CD14-positive monocyte (primary cell): ENCODE measurements around the gene PXN. TPM values are rescaled to one million over a fixed set of nuclear protein-coding genes. Genes with fewer than 3 reads are reported as not detected.

Experiments used
- DNase-seq, 3 donors: peaks; one replicate each; pipeline ENCODE4 v3.0.0-alpha.2; 2011 to 2022
- H2AFZ ChIP-seq: 2 replicates; pipeline ENCODE4 v1.6.0; 2012; ENCODE audit warnings: mild to moderate bottlenecking, low read depth, low read length, inconsistent platforms; ENCODE audit not compliant: insufficient read depth, poor library complexity, severe bottlenecking
- H3K27ac ChIP-seq, 2 donors: 1 replicate in 1 of 2; 2 replicates in 1 of 2; pipeline ENCODE4 v1.5.1; 2012 to 2013; ENCODE audit warnings: low read length in 2 of 2, control low read depth in 1 of 2, inconsistent platforms in 1 of 2, low read depth in 1 of 2, mild to moderate bottlenecking in 1 of 2
- H3K27me3 ChIP-seq, 2 donors: one replicate each; pipeline versions ENCODE4 v1.6.0 to v1.6.1; 2011 to 2013; ENCODE audit warnings: low read length in 2 of 2; ENCODE audit not compliant: control insufficient read depth in 2 of 2, insufficient read depth in 2 of 2
- H3K36me3 ChIP-seq, 2 donors: replicated peaks in 1 of 2; 1 replicate in 1 of 2; 2 replicates in 1 of 2; pipeline versions ENCODE4 v1.5.1 to v1.6.1; 2012 to 2013; ENCODE audit warnings: low read length in 2 of 2, control low read depth in 1 of 2, inconsistent platforms in 1 of 2, mild to moderate bottlenecking in 1 of 2; ENCODE audit not compliant: insufficient read depth in 2 of 2, control insufficient read depth in 1 of 2
- H3K4me1 ChIP-seq, 2 donors: 1 replicate in 1 of 2; 2 replicates in 1 of 2; pipeline versions ENCODE4 v1.5.1 to v1.6.1; 2012 to 2013; ENCODE audit warnings: low read length in 2 of 2, control low read depth in 1 of 2, inconsistent platforms in 1 of 2, mild to moderate bottlenecking in 1 of 2, moderate library complexity in 1 of 2; ENCODE audit not compliant: insufficient read depth in 2 of 2, control insufficient read depth in 1 of 2
- H3K4me2 ChIP-seq: replicated peaks from 2 replicates; pipeline ENCODE3; 2012; ENCODE audit warnings: low read length, moderate library complexity, mild to moderate bottlenecking; ENCODE audit not compliant: poor library complexity, severe bottlenecking; ENCODE audit errors: extremely low read depth
- H3K4me3 ChIP-seq, 3 experiments: fragments of 200-600 bp in 1 of 3; sonication (generic) in 1 of 3; replicated peaks in 1 of 3; 1 replicate in 2 of 3; 2 replicates in 1 of 3; pipeline ENCODE4 v1.5.1; 2011 to 2013; ENCODE audit warnings: low read length in 3 of 3, mild to moderate bottlenecking in 3 of 3, control low read depth in 2 of 3, low read depth in 2 of 3, inconsistent platforms in 1 of 3, moderate library complexity in 1 of 3
- H3K79me2 ChIP-seq: 2 replicates; pipeline ENCODE4 v1.6.0; 2012; ENCODE audit warnings: mild to moderate bottlenecking, control low read depth, inconsistent platforms, low read length, moderate library complexity; ENCODE audit not compliant: insufficient read depth
- H3K9ac ChIP-seq: 2 replicates; pipeline ENCODE4 v1.6.0; 2017; ENCODE audit warnings: low read length, mild to moderate bottlenecking; ENCODE audit not compliant: insufficient read depth, poor library complexity, severe bottlenecking
- H3K9me3 ChIP-seq, 2 donors: replicated peaks in 1 of 2; 1 replicate in 1 of 2; 2 replicates in 1 of 2; pipeline versions ENCODE4 v1.5.1 to v1.6.1; 2012 to 2013; ENCODE audit warnings: low read length in 2 of 2, control low read depth in 1 of 2; ENCODE audit not compliant: control insufficient read depth in 1 of 2, insufficient read depth in 1 of 2
- H4K20me1 ChIP-seq: 2 replicates; pipeline ENCODE4 v1.6.0; 2012; ENCODE audit warnings: mild to moderate bottlenecking, low read length, control low read depth, moderate library complexity; ENCODE audit not compliant: insufficient read depth
- H3K27ac Mint-ChIP-seq, 7 donors: one replicate each; pipeline ENCODE4 v1.8.0; 2020; ENCODE audit warnings: mild to moderate bottlenecking in 7 of 7, mixed read lengths in 7 of 7, moderate library complexity in 6 of 7, inconsistent platforms in 2 of 7
- H3K27me3 Mint-ChIP-seq, 3 donors: one replicate each; pipeline ENCODE4 v1.8.0; 2021 to 2022; ENCODE audit warnings: low read depth in 3 of 3, mild to moderate bottlenecking in 3 of 3, mixed read lengths in 3 of 3, moderate library complexity in 3 of 3, inconsistent platforms in 1 of 3
- H3K36me3 Mint-ChIP-seq, 2 donors: one replicate each; pipeline ENCODE4 v1.8.0; 2020; ENCODE audit warnings: mixed read lengths in 2 of 2, inconsistent platforms in 1 of 2, mild to moderate bottlenecking in 1 of 2
- H3K4me1 Mint-ChIP-seq: one replicate; pipeline ENCODE4 v1.8.0; 2020; ENCODE audit warnings: mild to moderate bottlenecking, mixed read lengths
- H3K4me3 Mint-ChIP-seq, 2 donors: one replicate each; pipeline ENCODE4 v1.8.0; 2020; ENCODE audit warnings: mild to moderate bottlenecking in 2 of 2, mixed read lengths in 2 of 2, moderate library complexity in 1 of 2
- H3K9me3 Mint-ChIP-seq, 7 donors: one replicate each; pipeline ENCODE4 v1.8.0; 2020 to 2022; ENCODE audit warnings: mixed read lengths in 7 of 7, mild to moderate bottlenecking in 6 of 7, moderate library complexity in 6 of 7, inconsistent platforms in 2 of 7
- WGBS: methylation state at CpG from one replicate; pipeline ENCODE4 v1.1.5; 2013; ENCODE audit warnings: missing lambda C conversion rate; ENCODE audit not compliant: insufficient coverage; 5-methylcytosine and 5-hydroxymethylcytosine counted together
- intact Hi-C, 2 donors: fragments of 100-400 bp; cut with micrococcal nuclease; formaldehyde crosslinking; loops; one replicate each; pipeline versions ENCODE4 v1.15.0 to v1.15.1; 2023
- polyA plus RNA-seq, 3 donors: library from polyadenylated mRNA; depleted of rRNA in 1 of 3; unstranded in 2 of 3; stranded (reverse) in 1 of 3; fragments of 300-500 nt in 2 of 3; fragments of >200 nt in 1 of 3; fragmentation: Illumina TruSeq in 2 of 3; gene quantifications; 1 replicate in 2 of 3; 2 replicates in 1 of 3; pipeline ENCODE4 v1.2.3, GENCODE V29; 2012 to 2021
- TF ChIP-seq, protein P1 (sequence below): fragments of 200-600 bp; IDR thresholded peaks from one replicate; pipeline ENCODE4 v1.8.0; 2022; ENCODE audit warnings: antibody characterized with exemption, mild to moderate bottlenecking

PXN gene
- polyA plus RNA-seq, 3 donors: 62.5 to 106 (median 98.4) TPM

DNA sequence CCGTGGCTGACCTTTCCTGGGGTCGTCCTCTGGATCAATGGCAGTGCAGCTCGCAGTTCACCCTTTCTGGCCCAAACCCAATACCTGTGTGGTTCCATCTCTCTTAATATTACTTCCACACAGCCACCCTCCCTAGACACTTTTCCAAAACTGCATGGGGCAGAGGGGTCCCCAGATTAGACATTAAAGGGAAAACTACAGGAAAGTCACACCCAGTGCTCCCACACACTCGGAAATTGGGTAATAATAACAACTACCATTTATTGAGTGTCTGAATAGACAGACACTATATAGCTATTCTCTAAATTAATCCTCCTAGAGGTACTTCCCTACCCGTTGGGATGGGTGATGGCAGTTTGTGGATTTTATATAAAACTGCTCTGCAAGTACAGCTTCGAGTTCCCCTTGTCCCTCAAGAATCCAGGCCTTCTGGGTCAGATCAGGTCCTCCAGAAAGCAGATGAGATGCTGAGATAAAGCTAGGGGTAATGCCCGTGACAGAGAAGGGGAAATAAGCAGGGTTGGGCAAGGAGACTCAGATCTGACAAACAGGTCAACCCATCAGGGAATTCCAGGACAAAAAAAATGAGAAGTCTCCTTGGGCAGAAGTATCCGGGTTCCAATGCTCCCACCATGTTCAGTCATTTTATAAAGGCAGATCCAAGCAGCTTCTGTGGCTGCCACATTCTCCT, 795 bp upstream of the PXN start:
- no peak overlapping the region for H3K9ac ChIP-seq
- H3K36me3 Mint-ChIP-seq: peaks cover 11% of the 10 kb centered on the region in 2 donors
- DNase-seq: peak in 1 of 3 donors; percentile 72
- H3K9me3 ChIP-seq: no peaks in the 10 kb centered on the region
- no peak overlapping the region for H2AFZ ChIP-seq
- intact Hi-C loops: no loop called here
- H3K4me3 ChIP-seq: no peak overlapping the region
- H3K4me1 ChIP-seq: peaks cover 39 to 46% of the 10 kb centered on the region in 2 donors
- H3K27me3 Mint-ChIP-seq: peaks cover 1 to 3% (median 2%) of the 10 kb centered on the region in 3 donors
- H4K20me1 ChIP-seq: peaks cover 37% of the 10 kb centered on the region
- H3K9me3 Mint-ChIP-seq: no peaks in the 10 kb centered on the region
- peak overlapping the region in 6 of 7 donors; percentile 40 to 88 (median 64) for H3K27ac Mint-ChIP-seq
- peaks cover 42% of the 10 kb centered on the region for H3K79me2 ChIP-seq
- H3K4me1 Mint-ChIP-seq: peaks cover 45% of the 10 kb centered on the region
- H3K4me2 ChIP-seq: peak overlapping the region; percentile 4
- H3K36me3 ChIP-seq: no peaks in the 10 kb centered on the region
- 25% methylated on average over 5 of the region's 8 CpGs for WGBS
- TF ChIP-seq, protein P1, sequence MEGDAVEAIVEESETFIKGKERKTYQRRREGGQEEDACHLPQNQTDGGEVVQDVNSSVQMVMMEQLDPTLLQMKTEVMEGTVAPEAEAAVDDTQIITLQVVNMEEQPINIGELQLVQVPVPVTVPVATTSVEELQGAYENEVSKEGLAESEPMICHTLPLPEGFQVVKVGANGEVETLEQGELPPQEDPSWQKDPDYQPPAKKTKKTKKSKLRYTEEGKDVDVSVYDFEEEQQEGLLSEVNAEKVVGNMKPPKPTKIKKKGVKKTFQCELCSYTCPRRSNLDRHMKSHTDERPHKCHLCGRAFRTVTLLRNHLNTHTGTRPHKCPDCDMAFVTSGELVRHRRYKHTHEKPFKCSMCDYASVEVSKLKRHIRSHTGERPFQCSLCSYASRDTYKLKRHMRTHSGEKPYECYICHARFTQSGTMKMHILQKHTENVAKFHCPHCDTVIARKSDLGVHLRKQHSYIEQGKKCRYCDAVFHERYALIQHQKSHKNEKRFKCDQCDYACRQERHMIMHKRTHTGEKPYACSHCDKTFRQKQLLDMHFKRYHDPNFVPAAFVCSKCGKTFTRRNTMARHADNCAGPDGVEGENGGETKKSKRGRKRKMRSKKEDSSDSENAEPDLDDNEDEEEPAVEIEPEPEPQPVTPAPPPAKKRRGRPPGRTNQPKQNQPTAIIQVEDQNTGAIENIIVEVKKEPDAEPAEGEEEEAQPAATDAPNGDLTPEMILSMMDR: no peak
- H3K27ac ChIP-seq: no peak overlapping the region
- peak overlapping the region in 1 of 2 donors; percentile 70 for H3K4me3 Mint-ChIP-seq
- H3K27me3 ChIP-seq: no peaks in the 10 kb centered on the region

DNA sequence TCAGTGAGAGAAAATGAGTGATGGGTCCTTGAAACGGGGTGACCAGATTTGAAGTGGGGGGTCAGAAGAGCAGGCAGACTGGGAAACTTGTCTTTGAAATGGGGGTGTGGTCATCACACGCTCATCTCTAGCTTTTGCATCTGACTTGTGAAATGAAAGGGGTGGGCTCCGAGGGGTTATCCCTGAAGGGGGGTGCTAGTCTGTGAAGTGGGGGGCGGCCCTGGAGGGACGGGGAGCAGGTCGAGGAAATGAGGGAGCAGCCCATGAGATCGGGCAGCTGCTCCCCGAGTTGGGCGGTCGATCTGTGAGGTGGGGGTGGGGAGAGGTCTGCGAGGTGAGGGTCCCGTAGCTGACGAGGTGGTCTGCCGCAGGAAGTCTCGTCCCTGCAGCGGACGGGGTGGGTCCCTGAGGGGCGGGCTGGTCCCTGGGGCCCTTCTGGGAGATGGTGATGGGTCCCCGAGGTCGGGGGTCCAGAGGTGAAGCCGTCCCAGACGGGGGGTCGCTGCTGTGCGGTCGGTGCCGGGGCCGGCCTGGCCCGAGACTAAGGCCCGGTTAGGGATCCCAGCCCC, 542 bp downstream of the PXN start:
- H3K9ac ChIP-seq: peak overlapping the region; percentile 96
- 3% methylated on average over 28 of the region's 29 CpGs for WGBS
- H3K36me3 ChIP-seq: no peaks in the 10 kb centered on the region
- Mint-ChIP-seq H3K4me1 (peaks cover 59% of the 10 kb centered on the region), H3K4me3 (peak overlapping the region; percentile 94 to 97), H3K27me3 (peaks cover 0 to 5% (median 2%) of the 10 kb centered on the region in 3 donors), H3K27ac (peak overlapping the region; percentile 83 to 96 (median 89)), H3K9me3 (no peaks in the 10 kb centered on the region), H3K36me3 (peaks cover 16 to 24% of the 10 kb centered on the region in 2 donors)
- no peaks in the 10 kb centered on the region for H3K9me3 ChIP-seq
- H3K27ac ChIP-seq: peak overlapping the region; percentile 34 to 85
- no peak for DNase-seq
- intact Hi-C loops: loop anchor here (2.0 kb wide), 1 partner anchor 36 kb away; no protein-coding TSS in a partner anchor
- H3K27me3 ChIP-seq: no peaks in the 10 kb centered on the region
- H3K79me2 ChIP-seq: peaks cover 55% of the 10 kb centered on the region
- peak overlapping the region; percentile 88 for H3K4me2 ChIP-seq
- TF ChIP-seq, protein P1: no peak
- peak overlapping the region; percentile 76 to 93 (median 92) for H3K4me3 ChIP-seq
- no peak overlapping the region for H2AFZ ChIP-seq
- H3K4me1 ChIP-seq: peaks cover 53 to 60% of the 10 kb centered on the region in 2 donors
- H4K20me1 ChIP-seq: peaks cover 51% of the 10 kb centered on the region
